H1 (cell line): ENCODE data around the gene FBN1. TPM values are rescaled to one million over a fixed set of nuclear protein-coding genes. Genes with fewer than 3 reads are reported as not detected.

ENCODE experiments used
- CTCF ChIA-PET: fragments of 300-600 bp; sonication (Branson Sonifier 250); formaldehyde crosslinking; loops from one replicate; lab custom pipeline; 2021; ENCODE audit not compliant: partially characterized antibody; lab: Charles Lee
- POLR2A ChIA-PET: fragments of 300-600 bp; sonication (Branson Sonifier 250); formaldehyde crosslinking; loops from one replicate; lab custom pipeline; 2021; ENCODE audit warnings: inconsistent platforms; ENCODE audit not compliant: partially characterized antibody; lab: Charles Lee
- DNase-seq, 2 experiments: peaks; one replicate each; pipeline versions ENCODE4 v3.0.0 to v3.0.0-alpha.2; 2010 to 2022; ENCODE audit warnings: low spot score in 2 of 2, low read depth in 1 of 2, mixed read lengths in 1 of 2
- FAIRE-seq: peaks from 2 replicates; lab custom pipeline; 2011; peaks lifted over from hg19 to GRCh38; lab: Jason Lieb, UNC
- H2AFZ ChIP-seq: 2 replicates; pipeline ENCODE4 v1.8.1; 2012; ENCODE audit warnings: low read length, inconsistent platforms
- H2AK5ac ChIP-seq: 2 replicates; pipeline ENCODE4 v1.6.1; 2013; ENCODE audit warnings: low read depth, low read length
- H2BK120ac ChIP-seq: replicated peaks from 2 replicates; pipeline ENCODE3; 2013; ENCODE audit warnings: low read depth, low read length, inconsistent platforms
- H2BK12ac ChIP-seq: 2 replicates; pipeline ENCODE4 v1.6.1; 2013; ENCODE audit warnings: low read depth, low read length
- H2BK15ac ChIP-seq: 2 replicates; pipeline ENCODE4 v1.6.1; 2013; ENCODE audit warnings: low read length
- H2BK20ac ChIP-seq: 2 replicates; pipeline ENCODE4 v1.6.1; 2013; ENCODE audit warnings: low read length
- H2BK5ac ChIP-seq: 2 replicates; pipeline ENCODE4 v1.6.1; 2013; ENCODE audit warnings: low read depth, low read length
- H3K14ac ChIP-seq: 2 replicates; pipeline ENCODE4 v1.6.1; 2013; ENCODE audit warnings: inconsistent platforms; ENCODE audit not compliant: insufficient read length
- H3K18ac ChIP-seq: 2 replicates; pipeline ENCODE4 v1.6.1; 2013; ENCODE audit warnings: low read length; ENCODE audit errors: extremely low read depth
- H3K23ac ChIP-seq: 2 replicates; pipeline ENCODE4 v1.6.1; 2013; ENCODE audit warnings: inconsistent platforms; ENCODE audit not compliant: insufficient read length
- H3K23me2 ChIP-seq: 2 replicates; pipeline ENCODE4 v1.6.1; 2013; ENCODE audit warnings: low read depth, low read length
- H3K27ac ChIP-seq: 2 replicates; pipeline ENCODE4 v1.6.1; 2011; ENCODE audit warnings: low read depth, low read length, inconsistent platforms
- H3K27me3 ChIP-seq, 4 experiments: replicated peaks in 1 of 4; 1 replicate in 1 of 4; 2 replicates in 3 of 4; pipeline versions ENCODE4 v1.6.1 to v1.8.1; 2011 to 2013; ENCODE audit warnings: low read length in 3 of 4, mild to moderate bottlenecking in 3 of 4, inconsistent platforms in 2 of 4, mixed read lengths in 2 of 4, moderate library complexity in 1 of 4; ENCODE audit not compliant: control insufficient read depth in 3 of 4, insufficient read depth in 3 of 4; ENCODE audit errors: extremely low read depth in 1 of 4
- H3K36me3 ChIP-seq, 4 experiments: 2 replicates each; pipeline versions ENCODE4 v1.6.1 to v1.8.1; 2011 to 2013; ENCODE audit warnings: mild to moderate bottlenecking in 4 of 4, low read length in 3 of 4, moderate library complexity in 2 of 4, control low read depth in 1 of 4, inconsistent platforms in 1 of 4; ENCODE audit not compliant: insufficient read depth in 4 of 4, control insufficient read depth in 2 of 4
- H3K4ac ChIP-seq: replicated peaks from 2 replicates; pipeline ENCODE3; 2013; ENCODE audit warnings: low read length, low read depth, mixed read lengths, inconsistent platforms; ENCODE audit not compliant: insufficient read length
- H3K4me1 ChIP-seq, 4 experiments: replicated peaks in 1 of 4; 1 replicate in 1 of 4; 2 replicates in 3 of 4; pipeline versions ENCODE4 v1.6.1 to v1.8.1; 2011 to 2013; ENCODE audit warnings: low read length in 3 of 4, inconsistent platforms in 2 of 4, mixed read lengths in 1 of 4; ENCODE audit not compliant: insufficient read depth in 4 of 4, control insufficient read depth in 3 of 4
- H3K4me2 ChIP-seq, 2 experiments: 2 replicates each; pipeline versions ENCODE4 v1.6.1 to v1.8.1; 2011 to 2013; ENCODE audit warnings: low read depth in 2 of 2, low read length in 2 of 2, control low read depth in 1 of 2, inconsistent platforms in 1 of 2, mild to moderate bottlenecking in 1 of 2; ENCODE audit not compliant: insufficient read depth in 1 of 2
- H3K4me3 ChIP-seq, 4 experiments: fragments of 200-600, 300-600 bp in 1 of 4; sonication (generic), shearing (Covaris generic), sonication (Bioruptor Twin) in 1 of 4; 2 replicates each; pipeline versions ENCODE4 v1.5.1 to v1.8.1; 2011 to 2016; ENCODE audit warnings: low read length in 4 of 4, low read depth in 3 of 4, control low read depth in 2 of 4, inconsistent platforms in 2 of 4, mild to moderate bottlenecking in 2 of 4, mixed read lengths in 1 of 4, moderate library complexity in 1 of 4; ENCODE audit not compliant: insufficient read depth in 2 of 4; ENCODE audit errors: extremely low read depth in 1 of 4
- H3K56ac ChIP-seq: replicated peaks from 2 replicates; pipeline ENCODE3; 2013; ENCODE audit warnings: low read depth, mild to moderate bottlenecking, mixed read lengths, low read length, inconsistent platforms; ENCODE audit not compliant: insufficient read length
- H3K79me1 ChIP-seq: 2 replicates; pipeline ENCODE4 v1.6.1; 2013; ENCODE audit warnings: low read depth, low read length, control low read depth
- H3K79me2 ChIP-seq, 2 experiments: 2 replicates each; pipeline versions ENCODE4 v1.6.1 to v1.8.1; 2012 to 2013; ENCODE audit warnings: low read length in 2 of 2, mild to moderate bottlenecking in 2 of 2, inconsistent platforms in 1 of 2; ENCODE audit not compliant: insufficient read depth in 2 of 2, control insufficient read depth in 1 of 2
- H3K9ac ChIP-seq, 4 experiments: replicated peaks in 1 of 4; 1 replicate in 1 of 4; 2 replicates in 3 of 4; pipeline versions ENCODE4 v1.6.1 to v1.8.1; 2011 to 2013; ENCODE audit warnings: low read depth in 3 of 4, low read length in 3 of 4, control low read depth in 2 of 4, mild to moderate bottlenecking in 2 of 4, moderate library complexity in 2 of 4, inconsistent platforms in 1 of 4; ENCODE audit errors: extremely low read depth in 1 of 4
- H3K9me3 ChIP-seq, 2 experiments: 2 replicates each; pipeline versions ENCODE4 v1.6.1 to v1.8.1; 2012 to 2013; ENCODE audit warnings: mild to moderate bottlenecking in 2 of 2, moderate library complexity in 2 of 2, control low read depth in 1 of 2, inconsistent platforms in 1 of 2, low read depth in 1 of 2, low read length in 1 of 2, mixed read lengths in 1 of 2; ENCODE audit not compliant: insufficient read depth in 2 of 2
- H4K20me1 ChIP-seq, 2 experiments: replicated peaks in 1 of 2; 2 replicates each; pipeline versions ENCODE3 to v1.8.1; 2011 to 2013; ENCODE audit warnings: inconsistent platforms in 2 of 2, low read length in 2 of 2, mild to moderate bottlenecking in 1 of 2; ENCODE audit not compliant: insufficient read depth in 2 of 2, control insufficient read depth in 1 of 2
- H4K5ac ChIP-seq: 2 replicates; pipeline ENCODE4 v1.6.1; 2013; ENCODE audit warnings: low read length, low read depth, mixed read lengths, inconsistent platforms; ENCODE audit not compliant: insufficient read length
- H4K8ac ChIP-seq: 2 replicates; pipeline ENCODE4 v1.8.0; 2013; ENCODE audit warnings: mild to moderate bottlenecking, moderate library complexity, low read length, inconsistent platforms; ENCODE audit not compliant: insufficient read depth; ENCODE audit errors: extremely low read depth
- H4K91ac ChIP-seq: replicated peaks from 2 replicates; pipeline ENCODE3; 2013; ENCODE audit warnings: low read length, mixed read lengths, inconsistent platforms; ENCODE audit not compliant: insufficient read length
- CTBP2 ChIP-seq: IDR thresholded peaks from 2 replicates; pipeline ENCODE4 v1.7.0; 2011; ENCODE audit warnings: borderline replicate concordance, mild to moderate bottlenecking, moderate library complexity, mixed read lengths, low read length; ENCODE audit not compliant: insufficient read depth, insufficient read length
- FOSL1 ChIP-seq: IDR thresholded peaks from 2 replicates; pipeline ENCODE4 v1.6.1; 2011; ENCODE audit warnings: mild to moderate bottlenecking, low read depth, low read length, moderate library complexity; ENCODE audit not compliant: insufficient read depth
- HDAC6 ChIP-seq: IDR thresholded peaks from one replicate; pipeline ENCODE4 v1.7.1; 2012; ENCODE audit warnings: low read depth, mild to moderate bottlenecking, inconsistent platforms, low read length, moderate library complexity
- TBP ChIP-seq: IDR thresholded peaks from 2 replicates; pipeline ENCODE4 v1.6.1; 2011; ENCODE audit warnings: low read depth, low read length, improper control_type of control experiment
- TEAD4 ChIP-seq: IDR thresholded peaks from 2 replicates; pipeline ENCODE4 v1.6.1; 2012; ENCODE audit warnings: low read depth, low read length, inconsistent platforms, mixed read lengths
- WGBS, 2 experiments: shearing (Covaris generic) in 1 of 2; methylation state at CpG; one replicate each; pipeline versions ENCODE4 v1.1.6 to v1.1.7; 2013 to 2015; ENCODE audit warnings: low lambda C conversion rate in 2 of 2, mixed read lengths in 2 of 2, inconsistent platforms in 1 of 2, low coverage in 1 of 2, missing lambda C conversion rate in 1 of 2; ENCODE audit not compliant: insufficient replicate concordance in 2 of 2, insufficient coverage in 1 of 2, insufficient read length in 1 of 2; ENCODE audit errors: extremely low coverage in 1 of 2, missing lambda C conversion rate in 1 of 2; 5-methylcytosine and 5-hydroxymethylcytosine counted together
- polyA plus RNA-seq, 7 experiments: library from polyadenylated mRNA; depleted of rRNA in 3 of 7; stranded (reverse) in 5 of 7; unstranded in 2 of 7; fragments of >200 nt in 5 of 7; fragments of 200-250 nt in 2 of 7; gene quantifications; 1 replicate in 5 of 7; 2 replicates in 1 of 7; 4 replicates in 1 of 7; pipeline versions ENCODE4 v1.2.1 to v1.2.3, GENCODE V29; 2011 to 2013; ENCODE audit warnings: missing spikeins in 2 of 7, mixed read lengths in 2 of 7
- total RNA-seq: library from RNA; stranded (reverse); fragmentation: NEBNext Ultra II Directional; extraction: Animal tissue kit (Norgen Biotek cat#: 25700); gene quantifications from 2 replicates; pipeline ENCODE4 v1.2.1, GENCODE V29; 2021

The FBN1 gene
- total and polyA plus RNA-seq, 2 of the 8 experiments (the other 6 are each of a cell fraction or from before 2014, with no cell fraction given), result 3.0 to 4.0 TPM

DNA sequence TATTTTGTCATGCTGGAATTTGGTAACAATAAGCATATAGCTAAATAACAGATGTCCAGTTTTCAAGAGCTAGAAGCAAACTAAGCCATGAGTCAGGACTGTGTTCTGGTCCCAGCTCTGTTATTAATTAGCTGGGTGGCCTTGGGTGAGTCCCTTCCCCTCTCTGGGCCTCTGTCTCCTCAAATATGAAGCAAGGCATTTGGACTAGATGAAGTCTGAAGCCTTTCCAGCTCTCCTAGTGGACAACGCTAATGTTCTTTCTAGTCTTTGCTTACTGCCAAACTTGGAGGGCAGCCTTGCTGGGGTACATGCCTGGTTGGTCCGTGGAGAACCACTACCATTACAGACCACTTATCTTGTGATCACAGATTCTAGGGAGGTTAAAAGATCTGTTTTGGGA lies 186.6 kb downstream of the FBN1 start:
- Histone ChIP-seq H2AFZ (no peak overlapping the region), H3K23ac (no peak overlapping the region), H2BK12ac (no peak overlapping the region), H3K79me2 (no peaks in the 10 kb centered on the region), H3K4me3 (no peak overlapping the region), H3K14ac (no peak overlapping the region), H3K9ac (no peak overlapping the region), H3K27me3 (no peaks in the 10 kb centered on the region), H3K23me2 (no peaks in the 10 kb centered on the region; the same call in 1 of the 2 replicates), H3K4me2 (no peak overlapping the region), H2AK5ac (no peak overlapping the region), H3K27ac (no peak overlapping the region), H2BK5ac (no peak overlapping the region), H2BK15ac (no peak overlapping the region), H3K9me3 (no peaks in the 10 kb centered on the region), H4K5ac (no peak overlapping the region), H2BK120ac (no peak overlapping the region), H3K56ac (no peak overlapping the region), H4K8ac (no peak overlapping the region), H3K18ac (no peak overlapping the region), H3K79me1 (no peaks in the 10 kb centered on the region), H4K91ac (no peak overlapping the region), H3K4ac (no peak overlapping the region), H2BK20ac (no peak overlapping the region), H4K20me1 (no peaks in the 10 kb centered on the region), H3K36me3 (no peaks in the 10 kb centered on the region), H3K4me1 (no peaks in the 10 kb centered on the region)
- ChIA-PET CTCF (no interaction called here), POLR2A (no interaction called here)
- no peak for TF ChIP-seq TBP
- no peak for TF ChIP-seq HDAC6
- no peak for TF ChIP-seq TEAD4
- TF ChIP-seq FOSL1, result no peak
- no peak for TF ChIP-seq CTBP2
- no peak for FAIRE-seq
- DNase-seq, result no peak
- WGBS, 2 experiments, result 76% methylated on average over 2 of the region's 2 CpGs; no CpG with 5 or more reads in 1 of the 2 experiments
